Erythroblast (primary cell): ENCODE results near the gene OR6S1.

Experiments
- GATA1 ChIP-seq: IDR thresholded peaks from 2 replicates; pipeline ENCODE4 v1.6.1; 2011; ENCODE audit warnings: low read depth, mild to moderate bottlenecking, control low read depth, low read length, moderate library complexity
- POLR2A ChIP-seq: IDR thresholded peaks from 2 replicates; pipeline ENCODE4 v1.6.1; 2011; ENCODE audit warnings: mild to moderate bottlenecking, low read length

- no peak for TF ChIP-seq POLR2A
- no peak for TF ChIP-seq GATA1
These were observed 24.1 kb downstream of the OR6S1 start for GRCh38 chr14:20617138-20618003.
